HepG2 (cell line): ENCODE measurements around the gene YY2.

Experiments
- CBX2 ChIP-seq, 2 experiments: fragments of 200-600 bp in 1 of 2; sonication (generic); formaldehyde crosslinking in 1 of 2; IDR thresholded peaks; 2 replicates each; pipeline versions ENCODE4 v1.7.0 to v1.8.1; 2018 to 2022; ENCODE audit warnings: low read depth in 2 of 2, low read length in 1 of 2, mild to moderate bottlenecking in 1 of 2, missing genetic modification reagents in 1 of 2
- HDAC2 ChIP-seq: sonication (generic); formaldehyde crosslinking; IDR thresholded peaks from 2 replicates; pipeline ENCODE4 v1.4.0; 2020; ENCODE audit warnings: missing genetic modification reagents
- NR2C2 ChIP-seq: sonication (generic); formaldehyde crosslinking; IDR thresholded peaks from 2 replicates; pipeline ENCODE4 v1.4.0; 2020; ENCODE audit warnings: missing genetic modification reagents, mild to moderate bottlenecking, moderate library complexity, borderline replicate concordance
- RFX1 ChIP-seq: fragments of 450-650 bp; IDR thresholded peaks from 2 replicates; pipeline ENCODE4 v1.6.1; 2017
- SSRP1 ChIP-seq: IDR thresholded peaks from 2 replicates; pipeline ENCODE4 v1.6.1; 2016; ENCODE audit warnings: control low read depth

DNA sequence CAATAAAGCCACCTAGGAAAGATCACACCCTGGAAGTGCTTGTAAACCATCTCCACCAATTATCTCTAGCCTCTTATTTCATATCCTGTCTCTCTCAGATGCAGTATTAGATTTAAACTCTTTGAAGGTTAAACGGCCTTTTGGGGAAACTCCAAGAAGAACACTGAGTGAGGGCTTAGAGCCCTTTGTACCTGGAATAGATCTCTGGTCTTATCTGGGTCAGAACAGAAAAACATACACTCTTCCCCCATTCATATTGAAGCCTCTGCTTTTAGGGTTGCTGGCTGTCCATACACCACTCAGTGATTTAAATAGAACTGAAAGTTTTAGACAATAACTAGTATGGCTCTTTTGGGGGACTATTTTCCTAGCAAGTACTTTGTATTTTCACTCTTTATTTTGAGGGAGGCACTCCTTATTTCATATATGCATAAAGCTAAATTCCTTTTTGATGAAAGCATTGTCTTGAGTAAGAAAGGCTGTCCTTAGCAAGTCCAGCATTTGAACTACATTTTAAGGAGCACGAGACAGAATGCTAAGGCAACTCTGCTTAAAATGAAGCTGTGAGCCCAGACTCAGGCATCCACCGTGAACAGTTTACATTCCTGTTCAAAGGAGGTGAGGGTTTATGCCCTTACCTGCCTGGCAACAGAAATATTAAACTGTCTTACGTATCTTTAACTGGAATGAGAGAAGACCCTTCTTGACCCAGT is 17.4 kb downstream of the YY2 start:
- TF ChIP-seq NR2C2 (no peak), CBX2 (IDR thresholded peaks at IDR 0.05; ENCODE audit: low read depth, low read length) (no peak), CBX2 (CRISPR knock-in tag; IDR thresholded peaks at IDR 0.05; ENCODE audit: low read depth) (no peak), RFX1 (no peak), HDAC2 (no peak), SSRP1 (CRISPR knock-in tag) (no peak)
